ENCODE data around the gene SEC16B.

Gene SEC16B

DNA sequence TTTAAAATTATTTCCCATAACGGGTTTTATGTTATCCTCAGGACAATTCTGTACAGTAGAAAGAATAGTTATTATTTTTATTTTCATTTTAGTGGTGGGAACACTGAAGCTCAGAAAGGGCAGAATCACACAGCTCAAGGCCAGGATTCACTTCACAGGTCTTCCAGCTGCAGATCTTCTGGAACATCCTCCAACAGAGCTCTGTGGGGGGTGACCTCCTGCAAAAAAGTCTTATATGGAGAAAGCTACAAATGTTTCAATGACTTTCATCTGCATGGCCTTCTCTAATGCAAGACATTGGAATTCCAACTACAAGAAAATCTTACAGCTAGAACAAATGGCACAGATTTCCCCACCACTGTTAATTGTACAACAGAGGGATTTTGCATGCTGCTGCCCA, 64.2 kb downstream of the SEC16B start:
- DNase-seq = no peak

DNA sequence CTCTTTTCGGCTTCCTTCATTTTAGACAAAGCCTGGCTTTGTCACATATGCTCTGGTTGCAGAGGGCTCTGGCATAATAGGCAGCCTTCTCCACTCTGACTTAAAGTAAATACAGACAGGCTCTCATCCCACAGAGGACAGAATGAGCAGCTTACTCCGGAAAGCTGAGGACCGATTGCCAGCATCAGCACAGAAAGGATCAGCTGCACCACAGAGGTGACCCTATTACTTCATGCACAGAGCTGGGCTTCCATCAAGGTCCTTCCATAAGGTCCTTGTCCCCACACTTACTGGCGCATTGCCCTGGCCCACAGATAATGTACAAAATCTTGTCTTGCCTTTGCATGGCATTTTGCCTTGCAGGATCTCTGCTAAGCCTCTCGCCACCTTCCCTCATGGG, 67.6 kb downstream of the SEC16B start:
- DNase-seq = no peak

DNA sequence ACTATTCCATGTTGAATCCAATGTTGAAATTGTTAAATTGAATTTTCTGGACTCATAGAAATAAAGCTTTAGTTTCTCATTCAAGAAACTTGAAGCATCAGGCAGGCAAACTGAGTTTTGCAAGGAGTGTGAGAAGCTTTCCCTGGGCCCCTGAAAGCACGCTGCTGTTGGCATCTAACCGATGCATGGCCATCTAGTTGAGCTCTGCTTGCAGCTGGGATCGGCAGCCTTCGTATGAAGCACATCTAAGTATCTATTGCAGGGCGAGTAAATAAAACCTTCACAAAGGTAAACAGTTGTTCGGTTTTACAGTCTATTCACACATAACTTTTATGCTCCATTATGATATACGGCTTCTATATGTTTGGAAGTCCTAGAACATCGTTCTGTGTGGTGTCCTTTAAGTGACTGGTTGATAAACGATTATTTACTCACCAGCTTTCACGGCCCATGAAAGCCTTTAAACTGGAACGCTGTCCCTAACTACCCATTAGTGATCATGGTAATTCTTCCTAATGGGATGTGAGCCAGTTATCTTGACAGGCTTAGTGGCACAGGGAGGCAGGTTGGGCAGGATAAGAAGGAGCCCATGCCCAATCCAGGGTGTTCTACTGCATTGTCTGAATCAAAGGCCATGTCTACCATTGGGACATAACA, 71.7 kb downstream of the SEC16B start:
- no peak for DNase-seq

DNA sequence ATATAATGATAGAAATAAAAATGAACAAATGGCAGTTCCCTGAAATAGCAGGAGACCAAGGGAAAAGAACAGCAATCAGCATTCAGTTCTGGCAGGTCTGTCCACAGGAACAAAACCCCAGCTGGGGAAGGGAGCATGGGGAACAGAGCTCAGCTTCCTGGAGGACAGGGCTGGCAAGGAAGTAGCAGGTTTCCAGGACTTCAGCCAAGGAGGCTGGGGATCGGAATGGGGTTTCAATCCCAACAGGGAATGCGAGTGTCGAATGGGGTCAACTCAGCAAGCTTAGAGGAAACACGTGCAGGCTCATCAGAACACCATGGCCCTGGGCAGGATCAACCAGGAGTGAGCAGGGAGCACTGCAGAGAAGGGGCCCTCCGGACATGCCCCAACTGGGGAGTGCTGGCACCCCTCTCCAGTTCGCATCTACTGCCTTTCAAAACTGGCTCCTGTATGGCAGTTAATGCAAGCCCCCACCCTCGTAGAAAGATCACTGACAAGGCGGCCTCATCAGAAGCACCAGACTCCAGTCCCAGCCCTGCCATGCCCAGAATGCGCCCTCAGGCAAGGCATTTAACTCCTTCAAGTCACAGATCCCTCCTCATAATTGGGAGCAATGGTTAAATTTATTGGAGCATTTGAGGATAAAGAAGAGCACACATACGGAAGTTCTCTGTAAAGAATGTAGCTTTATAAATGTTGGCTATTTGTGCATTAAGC, 72.4 kb downstream of the SEC16B start:
- no peak for DNase-seq

All from CD4-positive, alpha-beta T cell treated with Interleukin-1 beta for 1 hour (primary cell).